HG03139 (cell line): ENCODE results near the gene TBX10.
"Not testable (repeated sequence)": the region's sequence is repeated elsewhere in the genome, so short reads cannot be mapped to it uniquely, and the experiment has no call there.

Experiments used
- ATAC-seq: cut with Tn5 transposase; IDR thresholded peaks from one replicate; pipeline ENCODE4 v1.9.1; 2021; ENCODE audit not compliant: unreplicated experiment

TBX10 gene

DNA sequence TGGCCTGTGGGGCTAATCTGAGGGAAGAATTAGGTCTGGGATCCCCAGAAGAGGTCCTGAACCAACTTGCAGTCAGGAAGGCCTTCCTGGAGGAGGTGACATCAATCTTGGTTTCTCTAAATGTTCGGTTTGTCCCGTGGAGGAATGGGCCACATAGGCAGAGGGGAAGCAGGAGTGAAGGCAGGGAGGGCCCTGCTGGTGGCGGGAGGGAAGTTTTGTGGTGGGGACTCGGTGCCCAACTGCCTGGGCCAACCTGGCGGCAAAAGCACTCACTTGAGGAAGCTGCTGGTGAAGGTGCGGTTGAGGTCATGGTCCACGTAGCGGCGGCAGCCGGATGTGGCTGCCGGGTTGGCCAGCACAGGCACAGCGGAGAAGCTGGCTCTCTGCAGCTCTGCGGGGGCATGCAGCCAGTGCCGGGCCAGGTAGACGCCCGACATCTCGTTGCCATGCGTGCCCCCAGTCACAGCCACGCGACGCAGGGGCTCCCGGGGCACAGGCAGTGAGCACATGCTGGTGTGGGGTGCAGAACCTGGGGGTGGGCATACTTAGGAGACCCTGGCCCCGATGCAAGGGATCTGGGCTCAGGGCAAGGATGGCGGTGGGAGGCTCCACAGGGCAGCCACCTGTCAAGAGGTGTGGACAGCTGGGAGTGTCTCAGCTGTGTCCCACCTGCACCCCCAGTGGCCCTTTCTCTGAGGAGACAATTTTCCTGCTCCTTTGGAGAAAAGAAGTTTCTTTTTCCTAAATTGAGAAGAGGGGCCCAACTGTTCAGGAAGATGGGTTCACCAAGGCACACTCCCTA lies 7.2 kb upstream of the TBX10 start:
- ATAC-seq = no peak

DNA sequence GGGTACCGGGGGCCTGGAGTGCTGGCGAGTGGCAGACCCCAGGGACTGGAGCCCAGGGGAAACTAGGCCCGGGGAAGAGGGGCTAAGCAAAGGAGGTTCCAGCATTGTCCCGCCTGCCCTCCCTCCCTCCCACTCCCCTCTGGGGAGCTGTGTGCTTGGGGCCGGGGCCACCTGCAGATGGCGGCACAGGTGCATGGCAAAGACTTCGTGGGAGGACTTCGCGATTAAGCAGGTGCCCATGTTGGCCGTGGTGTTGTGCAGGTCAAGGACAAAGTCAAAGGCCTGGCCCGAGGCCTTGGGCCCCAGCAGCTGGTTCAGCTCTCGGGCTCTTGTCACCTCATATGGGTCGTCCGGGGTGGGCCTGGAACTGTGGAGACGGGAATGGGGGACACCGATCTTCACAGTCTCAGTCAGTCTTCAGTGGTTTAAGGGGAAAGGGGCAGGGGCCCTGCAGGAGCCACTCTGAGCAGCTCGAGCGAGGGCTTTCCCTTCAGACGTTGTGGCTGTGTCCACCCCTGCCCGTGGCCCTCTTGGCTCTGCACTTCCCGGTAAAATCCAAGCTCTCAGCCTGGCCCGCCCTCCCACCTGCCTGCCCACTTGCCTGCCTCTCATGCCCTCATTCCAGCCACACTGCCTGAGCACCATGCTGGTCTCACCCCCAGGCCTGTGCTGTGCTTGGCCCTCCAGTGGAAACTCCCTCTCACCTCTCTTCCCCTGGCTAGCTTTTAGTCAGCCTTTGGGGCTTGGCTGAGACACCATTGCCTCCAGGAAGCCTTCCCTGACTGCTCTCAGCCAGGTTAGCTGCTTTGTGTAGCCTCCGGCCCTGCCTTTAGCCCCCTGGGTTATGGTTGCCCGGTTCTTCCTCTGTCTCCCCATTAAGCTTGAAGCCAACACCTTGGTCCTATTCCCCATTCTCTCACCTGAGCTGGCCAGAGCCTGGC lies 6.2 kb upstream of the TBX10 start:
- no peak for ATAC-seq

DNA sequence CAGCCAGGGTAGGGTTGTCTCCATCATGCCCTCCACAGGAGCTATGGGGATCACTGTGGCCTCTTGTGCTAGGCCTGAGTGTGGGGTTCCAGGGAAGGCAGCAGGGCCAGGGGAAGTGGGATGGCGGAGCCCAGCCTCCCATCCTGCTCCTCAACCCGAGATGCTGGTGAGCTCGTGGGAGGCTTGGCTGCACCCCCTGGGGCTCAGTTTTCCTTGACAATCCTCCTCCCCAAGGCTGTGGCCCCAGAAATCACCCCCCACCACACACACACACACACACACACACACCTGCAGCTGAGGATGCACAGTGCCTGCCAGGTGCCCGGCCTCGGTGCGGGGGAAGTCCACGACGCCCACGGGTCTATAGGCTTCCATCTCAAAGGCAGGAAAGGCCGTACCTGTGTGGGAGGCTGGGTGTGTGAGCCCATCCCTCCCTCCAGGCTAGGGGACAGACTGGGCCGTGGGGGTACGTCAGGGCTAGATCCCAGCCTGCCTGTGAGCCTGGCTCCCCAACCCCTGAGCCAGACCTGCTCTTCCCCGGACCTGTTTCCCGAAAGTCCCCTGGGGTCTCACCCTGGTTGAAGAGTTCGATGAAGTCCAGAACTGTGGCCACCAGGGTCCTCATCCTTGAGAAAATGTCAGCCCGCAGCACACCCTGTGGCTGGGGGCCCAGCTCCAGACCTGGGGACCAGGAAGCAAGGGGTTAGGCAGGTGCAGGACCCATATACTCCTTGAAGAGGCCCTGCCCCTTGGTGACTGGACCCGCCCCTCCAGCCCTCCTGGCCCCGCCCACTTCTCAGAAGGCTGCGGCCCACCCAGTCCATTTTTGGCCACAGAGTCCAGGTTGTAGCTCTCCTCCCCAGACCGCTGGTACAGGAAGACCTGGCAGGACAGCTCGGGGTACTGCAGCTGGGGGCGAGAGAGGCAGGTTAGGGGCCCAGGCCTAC lies 5.2 kb upstream of the TBX10 start:
- no peak for ATAC-seq

DNA sequence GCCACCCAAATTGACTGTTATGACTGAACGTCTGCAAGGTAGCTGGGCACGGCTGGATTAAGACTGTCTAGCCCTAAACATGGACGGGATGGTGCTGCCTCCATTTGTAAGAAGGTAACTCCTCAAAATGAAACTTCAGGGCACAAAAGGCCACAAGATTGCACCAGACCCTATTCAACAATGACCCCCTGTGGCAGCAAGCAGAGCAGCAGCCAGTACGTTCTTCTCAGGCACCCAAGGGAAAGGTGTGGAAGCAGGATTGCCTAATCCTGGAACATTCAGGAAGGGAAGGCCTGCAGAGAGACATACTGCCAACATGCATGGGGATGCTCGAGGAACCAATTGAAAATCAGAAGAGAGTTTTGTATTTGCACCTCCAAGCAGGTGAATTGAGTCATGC lies 4.5 kb upstream of the TBX10 start:
- no peak for ATAC-seq

DNA sequence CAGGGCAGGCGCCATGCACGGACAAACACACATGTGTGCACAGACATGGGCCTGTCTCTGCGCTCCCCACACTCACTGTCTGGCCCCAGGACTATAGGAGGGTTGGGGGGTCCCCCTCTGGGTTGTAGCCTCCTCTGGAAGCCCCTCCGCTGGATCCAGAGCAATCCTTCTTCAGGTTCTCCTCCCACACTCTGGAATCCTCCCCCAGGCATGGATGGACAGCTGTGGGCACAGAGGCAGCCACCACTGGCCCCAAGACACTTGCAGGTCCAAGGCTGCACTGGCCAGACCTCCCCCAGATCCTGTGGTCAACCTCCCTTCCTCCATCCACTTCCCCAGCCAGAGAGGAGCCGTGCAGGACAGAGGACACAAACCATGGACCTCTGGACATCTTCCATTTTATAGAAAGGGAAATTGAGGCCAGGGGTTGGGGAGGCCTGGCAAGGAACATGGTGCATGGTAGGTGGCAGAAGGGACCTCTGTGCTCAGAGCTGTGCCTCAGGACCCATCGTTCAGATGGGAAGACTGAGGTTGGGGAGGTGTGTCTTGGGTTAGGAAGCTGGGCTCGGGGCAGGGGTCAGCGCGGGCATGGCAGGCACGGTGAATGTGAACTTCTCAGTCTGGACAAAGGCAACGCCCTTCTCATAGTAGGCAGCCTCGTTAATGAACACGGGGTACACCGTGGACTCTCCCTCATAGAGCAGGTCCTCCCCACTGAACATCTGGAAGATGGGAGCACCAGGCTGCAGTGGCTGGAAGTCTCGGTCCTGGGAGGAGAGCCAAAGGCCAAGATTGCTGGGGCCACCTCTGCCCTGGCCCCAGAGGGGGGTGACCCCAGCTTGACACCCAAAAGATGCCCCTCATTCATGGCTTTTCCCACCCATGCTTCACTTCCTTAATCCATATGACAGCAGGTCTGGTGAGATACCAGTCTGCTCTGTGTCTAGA lies 2.9 kb upstream of the TBX10 start:
- ATAC-seq = no peak

DNA sequence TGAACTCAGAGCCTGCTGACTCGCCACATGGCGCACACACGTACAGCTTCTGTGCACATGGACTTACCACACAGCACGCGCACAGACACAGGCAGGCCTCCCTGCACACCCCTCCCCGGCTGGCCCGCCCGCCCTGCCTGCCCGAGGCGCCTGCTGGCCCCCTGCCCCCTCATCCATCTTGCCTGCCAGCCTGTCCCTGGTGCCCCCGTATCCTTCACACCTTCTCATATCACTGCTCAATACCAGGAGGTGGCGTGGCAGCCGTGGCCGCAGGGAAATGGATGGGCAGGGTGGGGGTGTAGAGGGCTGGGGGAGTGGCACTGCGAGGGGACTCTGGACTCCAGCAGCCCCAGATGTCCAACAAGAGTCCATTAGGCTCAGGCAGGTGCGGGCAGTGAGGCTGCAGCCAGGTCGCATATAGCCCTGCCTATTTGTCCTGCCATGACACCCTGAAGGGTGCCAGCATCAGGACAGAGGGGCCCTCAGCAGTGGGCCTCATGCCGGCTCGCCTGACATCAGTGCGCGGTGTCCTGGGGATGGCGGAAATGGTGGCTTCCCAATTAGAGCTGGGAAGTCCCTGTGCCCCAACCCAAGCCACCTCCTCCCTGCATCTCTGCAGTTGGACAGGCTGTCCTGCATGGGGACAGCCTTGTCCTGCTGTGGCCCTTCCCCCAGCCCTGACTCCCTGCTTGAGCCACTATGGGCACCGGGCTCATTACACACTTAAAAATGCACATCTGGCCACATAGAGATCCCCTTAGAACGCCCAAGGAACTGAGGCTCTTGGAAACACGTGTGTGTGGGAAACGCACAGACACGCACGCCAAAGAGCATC lies 2.0 kb upstream of the TBX10 start:
- no peak for ATAC-seq

DNA sequence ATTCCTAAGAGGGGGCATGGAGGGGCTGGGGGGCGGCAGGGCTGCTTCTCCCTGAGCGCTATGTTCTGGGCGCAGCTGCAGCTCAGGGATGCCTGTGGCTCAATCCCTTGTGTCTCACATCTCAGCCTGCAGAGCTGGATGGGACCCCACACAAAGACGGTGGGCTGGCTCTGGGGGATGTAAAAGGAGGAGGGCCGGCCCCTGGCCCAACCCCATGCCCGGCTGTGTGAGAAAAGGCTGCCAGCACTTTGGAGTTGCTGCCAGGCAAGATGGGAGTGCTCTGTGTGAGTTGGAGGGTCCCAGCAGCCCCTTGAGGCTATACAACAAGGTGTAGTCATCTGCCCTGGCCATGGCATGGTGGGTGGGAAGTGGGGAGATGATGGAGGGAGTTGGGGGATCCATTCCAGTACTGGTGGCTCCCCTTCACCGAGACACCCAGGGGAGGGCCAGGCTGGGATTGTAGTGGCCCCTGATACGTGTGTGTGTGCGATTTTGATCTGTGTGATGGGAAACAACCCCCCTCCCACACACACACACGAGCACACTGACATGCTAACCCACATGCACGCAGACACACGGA lies 1.3 kb upstream of the TBX10 start:
- ATAC-seq = no peak

DNA sequence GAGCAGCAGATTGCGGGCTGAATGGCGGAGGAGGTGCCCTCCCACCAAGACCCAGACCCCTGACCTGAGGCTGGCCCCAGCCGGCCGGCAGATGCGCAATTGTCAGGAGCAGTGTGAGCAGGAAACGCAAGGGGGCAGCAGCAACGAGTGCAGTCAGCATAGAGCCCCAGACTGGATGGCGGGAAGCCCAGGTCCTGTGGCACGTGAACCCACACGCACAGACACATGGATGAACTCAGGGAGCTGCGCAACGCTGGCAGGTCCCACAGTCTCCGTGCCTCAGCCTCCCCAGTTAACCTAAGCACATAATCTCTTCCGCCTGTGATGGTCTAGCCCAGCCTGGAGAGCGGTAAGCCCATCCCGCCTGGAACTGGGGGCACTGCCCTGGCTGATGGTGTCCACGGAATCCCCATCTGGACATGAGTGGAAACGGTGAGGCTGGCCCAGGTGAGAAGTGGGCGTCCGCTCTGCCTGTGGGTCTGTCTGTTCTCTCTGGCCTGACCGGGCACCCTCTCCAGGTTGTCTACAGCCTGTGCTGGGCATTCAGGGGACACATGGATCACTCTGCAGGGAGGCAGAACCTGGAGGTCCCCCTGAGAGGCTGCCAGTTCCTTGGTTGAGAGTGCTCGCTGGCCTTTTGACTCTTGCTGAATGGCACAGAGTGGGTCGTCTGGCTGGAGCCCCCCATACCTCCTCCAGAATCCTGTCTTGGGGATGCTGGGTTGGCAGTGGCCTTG lies 626 bp upstream of the TBX10 start:
- ATAC-seq = no peak

DNA sequence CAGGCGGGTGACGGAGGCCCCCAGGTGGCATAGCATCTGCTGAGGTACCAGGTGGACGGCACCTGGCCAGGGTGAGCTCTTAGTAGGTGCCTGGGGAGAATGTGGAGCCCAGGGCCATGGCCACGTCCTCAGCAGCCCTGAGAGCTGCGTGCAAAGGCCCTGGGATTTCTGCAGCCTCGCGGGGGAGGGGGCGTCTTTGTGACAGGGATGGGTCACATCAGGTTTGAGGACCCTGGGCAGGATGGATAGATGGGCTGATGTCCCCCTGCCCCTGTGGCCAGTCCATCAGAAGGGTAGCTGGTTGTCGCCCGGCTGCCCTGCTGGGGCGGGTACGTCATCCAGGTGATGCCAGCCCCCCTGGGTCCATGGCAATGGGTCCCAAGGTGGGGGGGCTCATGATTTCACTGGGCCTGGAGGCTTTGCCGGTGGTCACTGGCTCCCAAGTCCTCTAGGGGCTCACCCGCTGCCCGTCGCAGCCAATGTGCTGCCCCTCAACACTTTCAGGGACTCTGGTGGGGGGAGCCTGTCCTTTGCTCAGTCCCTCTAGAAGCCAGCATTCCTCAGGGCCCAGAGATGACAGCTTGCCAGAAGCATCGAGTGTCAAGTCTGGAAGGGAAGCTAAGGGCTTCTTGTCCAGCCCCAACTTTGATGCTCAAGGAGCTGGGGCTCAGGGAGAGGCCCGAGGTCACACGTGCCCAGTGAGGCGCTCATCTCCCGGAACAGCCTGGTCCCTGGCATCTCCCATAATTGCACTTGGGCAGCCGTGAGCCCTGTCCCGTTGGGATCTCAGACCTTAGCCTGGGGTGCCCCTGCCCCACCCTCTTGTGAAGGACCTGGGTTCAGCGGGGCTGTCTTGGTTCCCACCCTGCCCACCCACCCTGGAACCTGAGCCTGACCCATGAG lies 777 bp downstream of the TBX10 start:
- ATAC-seq = no peak

DNA sequence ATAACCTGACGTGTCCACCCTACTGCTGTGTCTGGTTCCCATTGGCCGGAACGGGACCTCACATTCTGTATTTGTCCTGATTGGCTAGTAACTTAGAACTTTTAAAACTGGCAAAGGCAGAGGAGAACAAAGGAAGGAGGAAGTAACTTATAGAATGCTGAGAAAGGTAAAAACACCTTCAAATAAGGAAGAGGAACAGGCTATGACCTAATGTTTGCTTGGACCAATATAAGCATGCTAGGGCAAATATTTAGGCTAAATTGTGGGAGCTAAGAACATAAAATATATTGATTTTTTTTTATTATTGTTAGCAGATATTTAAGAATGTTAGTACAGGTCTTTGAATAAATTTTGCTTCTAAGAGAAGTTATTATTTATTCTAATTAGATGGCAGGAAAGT lies 2.1 kb downstream of the TBX10 start:
- not testable (repeated sequence) for ATAC-seq

DNA sequence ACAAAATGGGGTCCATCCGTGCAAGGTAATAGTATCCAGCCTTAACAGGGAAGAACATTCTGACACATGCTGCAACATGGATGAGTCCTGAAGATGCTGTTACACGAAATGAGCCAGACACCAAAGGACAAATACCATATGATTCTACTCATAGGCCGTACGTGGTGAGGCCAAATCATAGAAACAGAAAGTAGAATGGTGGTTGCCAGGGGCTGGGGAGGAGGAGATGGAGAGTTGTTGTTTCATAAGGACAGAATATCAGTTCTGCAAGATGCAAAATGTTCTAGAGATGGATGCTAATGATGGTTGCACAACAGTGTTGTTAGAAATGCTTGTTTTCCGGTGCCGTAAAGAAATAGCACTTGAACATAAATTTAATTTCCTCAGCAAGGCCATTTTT lies 2.6 kb downstream of the TBX10 start:
- ATAC-seq = no peak

DNA sequence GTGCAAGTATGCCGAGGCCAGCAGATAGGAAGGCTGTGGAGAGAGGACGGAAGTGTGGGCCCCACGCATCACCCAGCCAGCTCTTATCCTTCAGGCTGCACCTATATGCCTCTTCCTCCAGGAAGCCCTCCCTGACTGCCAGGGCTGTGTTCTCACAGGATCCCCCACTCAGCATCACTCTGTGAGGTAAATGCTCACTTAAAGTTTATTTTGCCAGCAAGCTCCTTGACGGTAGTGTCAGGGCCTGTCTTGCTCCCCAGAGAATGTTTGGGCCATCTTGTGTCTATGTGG lies 4.4 kb downstream of the TBX10 start:
- ATAC-seq = no peak

DNA sequence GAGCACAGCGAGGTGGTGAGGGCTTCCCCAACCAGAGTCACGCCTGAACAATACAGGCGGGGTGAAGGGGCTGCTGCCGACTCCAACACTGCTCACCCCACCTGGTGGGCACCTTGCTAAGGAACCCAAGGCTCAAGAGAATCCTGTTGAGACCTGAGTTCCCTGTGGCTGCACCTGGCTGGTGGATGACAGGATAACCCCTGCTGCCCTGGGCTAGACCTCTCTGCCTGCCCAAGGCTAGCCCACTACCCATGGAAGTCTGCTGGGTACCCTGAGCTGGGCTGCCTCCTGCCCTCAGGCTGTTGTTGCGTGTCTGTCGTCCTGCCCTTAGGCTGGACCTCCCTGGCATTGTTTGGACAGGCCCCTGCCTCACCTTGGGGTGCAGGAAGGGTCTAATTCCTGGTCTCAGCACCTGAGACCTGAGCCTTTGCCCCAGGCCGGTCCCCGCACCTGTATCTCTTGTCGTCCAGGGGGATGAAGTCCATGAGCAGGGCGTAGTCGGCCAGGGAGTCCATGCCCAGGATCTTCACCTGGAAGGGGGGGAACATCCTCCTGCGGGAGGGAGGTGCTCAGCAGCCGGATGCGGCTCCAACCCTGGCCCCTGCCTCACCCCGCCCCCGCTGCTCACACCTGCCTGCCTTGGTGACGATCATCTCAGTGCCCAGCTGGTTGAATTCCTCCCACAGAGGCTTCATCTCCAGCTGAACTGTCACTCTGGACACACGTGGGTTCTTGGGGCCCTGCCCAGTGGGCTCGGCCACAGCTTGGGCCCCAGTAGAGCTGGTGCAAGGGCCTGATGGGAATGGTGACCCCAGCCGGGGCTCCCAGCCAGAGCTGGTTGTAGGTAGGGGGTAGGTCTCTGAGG lies 5.0 kb downstream of the TBX10 start:
- ATAC-seq = no peak

DNA sequence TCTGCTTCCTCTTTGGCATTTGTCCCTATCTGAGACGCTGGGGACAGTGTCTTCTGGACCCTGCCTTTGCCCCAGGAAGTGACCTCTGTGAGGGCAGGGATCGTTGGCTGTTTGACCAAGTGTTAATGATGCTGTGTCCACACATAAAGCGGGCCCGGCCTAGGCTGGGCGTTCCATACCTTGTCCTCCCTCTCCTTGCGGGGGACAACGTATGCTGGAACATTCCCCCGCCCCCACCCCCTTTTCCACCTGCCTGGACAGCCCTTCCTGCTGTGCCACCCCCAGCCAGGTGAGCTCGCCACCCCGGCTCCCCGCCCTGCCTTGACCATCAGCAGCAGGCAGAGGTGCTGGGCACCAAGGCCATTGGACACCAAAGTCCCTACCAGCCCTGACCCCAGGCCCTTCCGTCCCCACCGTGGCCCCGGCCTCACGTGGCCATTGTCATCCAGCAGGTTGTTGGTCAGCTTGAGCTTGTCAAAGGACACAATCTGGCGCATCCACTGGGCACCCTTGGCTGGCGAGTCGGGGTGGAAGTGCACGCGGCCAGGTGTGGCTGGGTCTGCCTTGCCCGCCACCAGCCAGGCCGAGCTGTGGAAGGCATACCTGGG lies 5.7 kb downstream of the TBX10 start:
- ATAC-seq = no peak

DNA sequence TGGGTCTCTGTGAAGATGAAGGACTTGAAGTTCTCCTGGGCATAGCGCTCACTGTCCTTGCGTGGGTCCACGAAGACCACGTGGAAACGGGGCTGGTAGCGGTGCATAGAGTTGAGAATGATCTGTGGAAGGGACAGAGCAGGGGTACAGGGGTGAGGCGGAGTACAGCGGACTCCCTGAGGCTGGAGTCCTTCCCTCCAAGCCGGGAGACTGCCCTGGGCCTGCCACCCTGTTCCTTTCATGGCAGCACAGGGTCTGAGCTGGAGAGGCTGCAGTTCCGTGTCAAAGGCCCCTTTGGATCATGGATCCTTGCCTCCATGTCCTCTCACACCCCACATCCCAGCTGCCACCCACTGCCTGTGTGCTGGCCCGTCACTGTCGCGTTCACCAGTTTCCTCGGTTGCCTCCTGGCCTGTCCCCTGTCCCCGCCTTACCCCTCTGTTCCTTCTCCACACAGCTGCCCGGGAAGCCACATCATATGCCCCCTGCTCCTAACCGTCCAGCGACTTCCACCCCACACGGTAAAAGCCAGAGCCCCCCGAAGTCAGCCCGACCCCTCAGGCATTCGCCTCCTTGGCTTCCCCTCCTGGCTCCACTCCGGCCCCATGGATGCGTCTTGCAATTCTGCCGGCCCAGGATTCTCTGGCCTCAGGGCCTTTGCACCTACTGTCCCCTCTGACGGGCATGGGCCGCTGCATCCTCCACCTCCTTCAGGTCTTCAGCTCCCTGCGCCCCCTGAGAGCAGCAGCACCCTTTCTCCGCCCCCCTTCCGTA lies 6.4 kb downstream of the TBX10 start:
- no peak for ATAC-seq
